HepG2 (cell line): ENCODE results near the gene FLVCR1.

Experiments used
- CEBPB ChIP-seq: IDR thresholded peaks from 2 replicates; pipeline ENCODE4 v1.6.1; 2011; ENCODE audit warnings: low read depth, low read length, improper control_type of control experiment, borderline replicate concordance
- HDAC2 ChIP-seq: sonication (generic); formaldehyde crosslinking; IDR thresholded peaks from 2 replicates; pipeline ENCODE4 v1.4.0; 2020; ENCODE audit warnings: missing genetic modification reagents
- PHB2 ChIP-seq: fragments of 450-650 bp; IDR thresholded peaks from 2 replicates; pipeline ENCODE4 v1.6.1; 2018; ENCODE audit not compliant: partially characterized antibody
- ZNF121 ChIP-seq: sonication (generic); formaldehyde crosslinking; IDR thresholded peaks from 2 replicates; pipeline ENCODE4 v1.5.0; 2020; ENCODE audit warnings: mild to moderate bottlenecking, missing genetic modification reagents
- ZNF589 ChIP-seq: sonication (generic); formaldehyde crosslinking; conservative IDR thresholded peaks from 2 replicates; pipeline ENCODE4 v1.8.0; 2022; ENCODE audit warnings: mild to moderate bottlenecking, moderate library complexity, missing genetic modification reagents
- TF ChIP-seq, protein P1 (sequence below): sonication (generic); formaldehyde crosslinking; IDR thresholded peaks from 2 replicates; pipeline ENCODE4 v1.4.0; 2020; ENCODE audit warnings: missing genetic modification reagents

DNA sequence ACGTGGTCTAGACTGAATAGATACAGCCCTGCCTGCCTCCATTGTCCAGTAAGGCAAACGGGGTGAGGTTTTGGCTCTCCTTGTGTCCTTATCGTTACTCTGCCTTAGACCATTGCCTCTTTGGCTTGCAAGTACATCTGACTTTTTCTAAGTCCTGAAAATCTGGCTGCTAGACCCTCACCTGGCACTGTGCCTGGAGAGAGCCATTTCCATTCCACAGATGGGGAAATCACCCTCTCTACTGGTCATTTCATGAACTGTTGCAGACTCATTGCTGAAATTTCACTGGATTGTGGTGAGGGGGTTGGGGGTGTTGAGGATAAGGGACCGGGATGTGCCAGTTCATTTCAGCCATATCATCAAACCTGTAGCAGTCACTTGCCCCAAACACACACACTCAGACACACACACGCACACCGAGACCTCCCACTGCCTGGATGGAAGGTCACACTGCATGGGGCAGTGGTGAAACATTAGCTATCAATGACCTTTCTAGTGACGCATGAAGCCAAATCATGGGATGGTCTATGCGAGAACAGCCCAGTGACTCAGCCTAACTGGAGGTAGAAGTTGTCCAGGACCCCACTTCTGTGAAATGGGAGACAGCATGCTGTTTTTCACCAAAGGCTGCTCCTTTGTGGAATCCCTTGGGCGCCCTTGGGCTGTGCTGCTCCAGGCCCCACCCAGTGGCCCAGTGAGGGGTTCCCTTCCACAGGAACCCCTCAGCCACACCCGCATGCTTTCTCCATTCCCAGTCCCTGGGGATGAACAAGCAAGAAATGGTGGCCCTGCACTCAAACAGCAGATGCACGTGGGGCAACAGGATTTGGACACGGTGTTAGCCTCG, 57.4 kb downstream of the FLVCR1 start:
- TF ChIP-seq CEBPB (no peak), HDAC2 (CRISPR knock-in tag) (no peak), PHB2 (no peak), ZNF589 (no peak), ZNF121 (CRISPR knock-in tag) (no peak)
- TF ChIP-seq, protein P1, sequence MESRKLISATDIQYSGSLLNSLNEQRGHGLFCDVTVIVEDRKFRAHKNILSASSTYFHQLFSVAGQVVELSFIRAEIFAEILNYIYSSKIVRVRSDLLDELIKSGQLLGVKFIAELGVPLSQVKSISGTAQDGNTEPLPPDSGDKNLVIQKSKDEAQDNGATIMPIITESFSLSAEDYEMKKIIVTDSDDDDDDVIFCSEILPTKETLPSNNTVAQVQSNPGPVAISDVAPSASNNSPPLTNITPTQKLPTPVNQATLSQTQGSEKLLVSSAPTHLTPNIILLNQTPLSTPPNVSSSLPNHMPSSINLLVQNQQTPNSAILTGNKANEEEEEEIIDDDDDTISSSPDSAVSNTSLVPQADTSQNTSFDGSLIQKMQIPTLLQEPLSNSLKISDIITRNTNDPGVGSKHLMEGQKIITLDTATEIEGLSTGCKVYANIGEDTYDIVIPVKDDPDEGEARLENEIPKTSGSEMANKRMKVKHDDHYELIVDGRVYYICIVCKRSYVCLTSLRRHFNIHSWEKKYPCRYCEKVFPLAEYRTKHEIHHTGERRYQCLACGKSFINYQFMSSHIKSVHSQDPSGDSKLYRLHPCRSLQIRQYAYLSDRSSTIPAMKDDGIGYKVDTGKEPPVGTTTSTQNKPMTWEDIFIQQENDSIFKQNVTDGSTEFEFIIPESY (CRISPR knock-in tag): no peak
